HG03460 (cell line): ENCODE measurements around the gene ANKMY1.

Source experiments
- ATAC-seq: cut with Tn5 transposase; IDR thresholded peaks from one replicate; pipeline ENCODE4 v1.9.1; 2021; ENCODE audit not compliant: unreplicated experiment

The ANKMY1 gene

DNA sequence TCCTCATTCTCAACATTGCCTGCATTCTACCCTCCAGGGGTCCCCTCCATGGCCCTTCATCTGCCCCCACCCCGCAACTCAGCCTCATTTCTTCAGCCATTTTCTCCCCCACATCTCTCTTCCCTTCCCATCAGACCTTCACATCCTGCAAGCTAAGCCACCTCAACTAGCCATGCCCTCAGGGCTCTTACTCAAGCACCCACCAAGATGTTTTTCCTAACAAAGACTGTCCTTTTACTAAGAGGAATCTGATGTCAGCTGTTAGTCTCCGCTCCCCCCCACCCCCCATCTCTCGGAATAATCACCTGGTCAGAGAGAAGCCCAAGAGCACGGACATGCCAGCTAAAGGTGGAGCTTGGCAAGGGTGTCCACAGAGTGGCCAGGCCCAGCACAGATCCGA is 24.0 kb upstream of the ANKMY1 start:
- ATAC-seq = no peak

DNA sequence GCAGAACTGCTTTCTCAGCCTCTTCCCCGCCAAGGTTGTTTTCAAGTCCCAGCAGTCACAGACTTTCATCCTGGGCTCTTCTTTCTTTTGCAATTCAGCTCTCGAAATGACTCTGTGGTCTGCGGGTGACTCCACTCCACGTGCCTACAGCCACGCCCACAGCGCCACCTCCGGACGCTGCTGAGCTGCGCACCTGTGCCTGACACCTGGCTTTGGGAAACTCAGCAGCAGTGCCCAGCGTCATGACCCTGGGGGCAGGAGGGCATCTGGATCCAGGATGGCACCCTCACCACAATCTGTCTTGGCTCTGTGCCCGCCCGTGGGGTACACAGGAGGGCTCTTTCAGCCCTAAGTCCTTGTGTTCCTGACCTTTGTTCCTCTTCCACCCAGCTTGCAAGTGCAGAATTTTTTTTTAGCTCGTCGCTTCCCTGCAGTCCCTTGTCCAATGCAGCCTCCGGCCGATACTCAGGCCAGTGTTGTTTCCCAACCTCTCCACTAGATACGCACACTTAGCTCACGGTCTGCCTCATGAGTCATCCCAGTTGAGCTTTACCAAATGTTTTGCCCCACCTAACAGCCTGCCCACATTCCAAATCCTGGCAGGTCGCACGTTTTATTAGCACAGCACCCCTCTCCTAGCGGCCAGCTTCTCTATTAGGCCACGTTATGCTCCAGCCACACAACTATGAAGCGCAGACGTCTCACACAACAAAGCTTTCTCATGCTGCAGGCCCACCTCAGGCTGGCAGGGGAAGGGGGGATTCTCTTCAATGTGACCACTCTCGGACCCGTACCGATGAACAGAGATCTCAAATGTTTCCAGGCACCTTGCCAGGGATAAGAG is 22.2 kb upstream of the ANKMY1 start:
- ATAC-seq = no peak

DNA sequence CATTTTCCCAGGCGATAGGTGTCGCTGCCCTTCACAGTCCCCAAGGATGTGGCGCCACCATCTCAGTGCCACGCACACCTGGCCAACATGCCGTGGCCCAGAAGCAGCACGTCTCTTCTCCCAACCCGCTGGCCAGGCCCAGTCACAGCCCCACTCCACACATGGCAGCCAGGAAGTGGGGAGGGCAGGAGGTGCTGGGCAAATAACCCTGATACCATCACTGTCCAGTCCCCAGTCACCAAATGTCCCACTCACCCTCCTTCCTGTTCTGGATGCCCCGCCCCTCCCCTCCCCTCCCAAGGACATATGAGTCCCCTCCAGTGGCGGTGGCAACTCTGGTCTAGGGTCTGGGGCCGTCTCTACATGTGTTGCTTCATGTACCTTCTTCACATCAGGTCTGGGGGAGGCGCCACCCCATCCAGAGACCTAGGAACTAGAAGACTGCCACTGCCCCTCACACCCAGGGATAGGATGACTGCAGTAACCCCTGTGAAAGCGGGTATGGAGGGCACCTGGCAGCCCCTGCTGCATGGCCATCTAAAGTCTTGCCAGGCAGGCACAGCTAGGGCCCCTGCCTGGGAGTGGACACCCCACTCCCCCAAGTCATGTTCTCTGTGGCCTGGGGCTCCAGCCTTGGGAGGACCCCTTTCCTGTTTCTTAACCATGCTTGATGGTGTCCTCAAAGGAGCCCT is 21.4 kb upstream of the ANKMY1 start:
- ATAC-seq = no peak

DNA sequence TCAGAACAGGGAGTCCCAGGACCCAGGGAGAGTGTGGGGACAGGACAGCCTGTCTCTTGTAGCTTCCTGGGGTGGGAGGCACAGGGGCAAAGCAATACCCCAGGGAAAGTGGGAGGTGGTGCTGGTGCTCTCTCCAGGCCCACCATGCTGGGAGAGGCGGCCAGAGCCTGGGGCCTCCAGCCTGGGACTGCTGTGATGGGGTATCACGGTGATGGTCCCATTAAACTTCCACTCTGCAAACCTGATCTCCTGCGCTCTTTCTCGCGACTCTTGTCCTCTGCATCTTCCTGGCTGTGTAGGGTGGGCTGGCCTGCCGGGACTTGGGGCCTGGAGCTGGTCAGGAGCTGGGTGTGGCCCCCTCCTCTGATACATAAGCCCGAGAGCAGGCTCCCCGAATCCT is 20.7 kb upstream of the ANKMY1 start:
- ATAC-seq = no peak

DNA sequence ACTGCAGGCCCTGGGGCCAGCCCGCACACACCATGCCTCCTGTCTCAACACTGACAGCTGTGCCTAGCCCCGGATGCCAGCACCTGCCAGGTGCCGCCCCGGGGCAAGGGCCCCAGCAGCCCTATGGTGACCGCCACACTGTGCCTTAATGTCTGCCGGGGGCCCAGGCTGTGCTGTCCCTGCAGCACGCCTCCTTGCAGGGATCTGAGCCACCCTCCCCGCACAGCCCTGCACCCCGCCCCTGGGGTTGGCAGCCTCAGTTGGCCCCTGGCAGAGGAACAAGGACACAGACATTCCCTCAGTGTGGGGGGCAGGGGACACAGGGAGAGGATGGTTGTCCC is 20.3 kb upstream of the ANKMY1 start:
- no peak for ATAC-seq

DNA sequence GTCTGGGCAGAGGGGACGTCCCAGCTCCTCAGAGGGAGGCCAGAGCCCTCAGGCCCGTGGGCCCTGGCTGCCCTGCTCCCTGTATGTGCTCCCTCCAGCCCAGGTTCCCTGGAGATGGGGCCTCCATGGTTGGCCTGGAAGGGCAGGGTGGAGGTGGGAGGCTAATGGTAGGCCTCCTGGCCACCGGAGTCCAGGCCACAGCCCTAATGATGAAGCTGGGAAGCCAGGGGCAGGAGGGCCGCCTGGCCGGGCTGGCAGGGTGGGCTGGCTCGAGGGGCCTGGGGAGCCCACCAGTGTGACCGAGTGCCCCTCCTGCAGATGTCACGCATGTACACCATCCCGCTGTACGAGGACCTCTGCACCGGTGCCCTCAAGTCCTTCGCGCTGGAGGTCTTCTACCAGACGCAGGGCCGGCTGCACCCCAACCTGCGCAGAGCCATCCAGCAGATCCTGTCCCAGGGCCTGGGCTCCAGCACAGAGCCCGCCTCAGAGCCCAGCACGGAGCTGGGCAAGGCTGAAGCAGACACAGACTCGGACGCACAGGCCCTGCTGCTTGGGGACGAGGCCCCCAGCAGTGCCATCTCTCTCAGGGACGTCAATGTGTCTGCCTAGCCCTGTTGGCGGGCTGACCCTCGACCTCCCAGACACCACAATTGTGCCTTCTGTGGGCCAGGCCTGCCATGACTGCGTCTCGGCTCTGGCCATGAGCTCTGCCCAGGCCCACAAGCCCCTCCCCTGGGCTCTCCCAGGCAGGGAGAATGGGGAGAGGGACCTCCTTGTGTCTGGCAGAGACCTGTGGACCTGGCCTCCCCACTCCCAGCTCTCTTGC is 19.7 kb upstream of the ANKMY1 start:
- ATAC-seq = no peak

DNA sequence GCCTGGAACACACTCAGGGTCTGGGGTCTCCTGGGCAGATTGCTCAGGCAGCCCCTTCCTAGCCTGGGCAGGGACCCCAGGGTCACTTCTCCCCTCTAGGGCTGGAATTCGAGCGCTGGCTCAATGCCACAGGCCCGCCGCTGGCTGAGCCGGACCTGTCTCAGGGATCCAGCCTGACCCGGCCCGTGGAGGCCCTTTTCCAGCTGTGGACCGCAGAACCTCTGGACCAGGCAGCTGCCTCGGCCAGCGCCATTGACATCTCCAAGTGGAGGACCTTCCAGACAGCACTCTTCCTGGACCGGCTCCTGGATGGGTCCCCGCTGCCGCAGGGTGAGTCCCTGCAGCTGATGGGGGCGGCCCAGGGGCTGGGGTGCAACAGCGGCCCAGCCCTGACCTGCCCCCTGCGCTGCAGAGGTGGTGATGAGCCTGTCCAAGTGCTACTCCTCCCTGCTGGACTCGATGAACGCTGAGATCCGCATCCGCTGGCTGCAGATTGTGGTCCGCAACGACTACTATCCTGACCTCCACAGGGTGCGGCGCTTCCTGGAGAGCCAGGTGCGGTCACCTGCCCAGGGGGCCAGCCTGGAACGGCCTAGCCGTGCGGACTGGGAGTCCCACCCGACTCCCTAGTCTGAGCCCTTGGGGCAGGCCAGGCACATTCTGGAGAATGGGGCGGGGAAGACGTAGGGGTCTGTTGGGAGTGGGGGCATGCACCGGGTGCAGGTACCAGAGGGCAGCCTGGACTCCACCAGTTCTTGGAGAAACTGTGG is 18.8 kb upstream of the ANKMY1 start:
- no peak for ATAC-seq

DNA sequence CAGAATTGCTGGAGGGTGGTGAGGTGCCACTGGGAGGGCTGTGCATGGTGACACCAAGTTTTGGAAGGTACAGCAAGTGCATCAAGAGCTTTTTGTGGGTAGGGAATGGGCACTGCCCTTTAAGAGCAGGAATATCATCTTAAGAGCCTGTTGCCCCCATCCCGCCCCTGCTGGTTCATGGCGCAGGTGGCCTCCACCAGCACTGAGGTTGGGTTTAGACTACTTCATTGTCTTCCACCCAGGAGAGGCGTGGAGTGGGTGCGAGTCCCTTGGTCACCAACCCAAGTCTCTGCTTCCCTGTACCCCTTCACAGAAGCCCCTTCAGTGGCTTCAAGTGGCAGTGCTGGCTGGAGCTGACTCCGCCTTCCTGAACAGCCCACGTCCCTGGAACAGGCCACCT is 18.2 kb upstream of the ANKMY1 start:
- no peak for ATAC-seq

DNA sequence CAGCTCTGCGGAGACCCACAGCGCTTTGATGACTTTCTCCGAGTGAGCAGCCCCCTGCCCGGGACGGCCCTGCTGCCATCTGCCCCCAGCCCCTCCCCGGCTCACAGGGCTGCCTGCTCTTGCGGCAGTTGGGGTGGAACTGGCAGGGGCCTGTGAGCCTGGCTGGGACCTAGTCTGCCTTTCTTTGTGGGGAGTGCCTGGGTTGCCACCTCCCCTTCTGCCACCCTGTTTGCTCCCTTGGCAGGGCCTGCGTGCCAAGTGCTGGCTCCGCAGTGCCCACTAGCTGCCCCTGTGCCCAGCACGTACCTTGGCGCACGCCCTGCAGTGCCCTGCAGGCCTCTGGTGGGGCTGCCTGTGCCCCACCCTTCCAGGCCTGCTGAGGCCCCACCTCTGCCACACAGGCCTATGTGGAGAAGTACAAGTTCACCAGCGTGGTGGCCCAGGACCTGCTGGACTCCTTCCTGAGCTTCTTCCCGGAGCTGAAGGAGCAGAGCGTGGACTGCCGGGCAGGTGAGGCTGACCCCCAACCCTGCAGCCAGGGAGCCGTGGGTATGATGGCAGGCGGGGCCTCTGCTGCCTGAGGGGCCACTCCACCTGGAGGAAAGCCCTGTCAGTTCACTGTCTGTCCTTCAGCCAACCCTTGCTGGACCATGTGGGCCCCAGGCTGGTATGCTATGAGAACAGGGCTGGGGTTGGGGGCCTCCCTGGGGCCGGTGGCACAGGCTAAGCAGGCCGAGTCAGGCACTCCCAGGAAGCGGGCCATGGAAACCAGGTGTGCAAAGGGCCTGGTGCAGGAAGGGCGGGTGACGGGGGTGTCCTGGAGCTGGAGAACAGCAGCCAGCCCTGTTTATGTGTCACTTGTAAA is 17.5 kb upstream of the ANKMY1 start:
- ATAC-seq = no peak

DNA sequence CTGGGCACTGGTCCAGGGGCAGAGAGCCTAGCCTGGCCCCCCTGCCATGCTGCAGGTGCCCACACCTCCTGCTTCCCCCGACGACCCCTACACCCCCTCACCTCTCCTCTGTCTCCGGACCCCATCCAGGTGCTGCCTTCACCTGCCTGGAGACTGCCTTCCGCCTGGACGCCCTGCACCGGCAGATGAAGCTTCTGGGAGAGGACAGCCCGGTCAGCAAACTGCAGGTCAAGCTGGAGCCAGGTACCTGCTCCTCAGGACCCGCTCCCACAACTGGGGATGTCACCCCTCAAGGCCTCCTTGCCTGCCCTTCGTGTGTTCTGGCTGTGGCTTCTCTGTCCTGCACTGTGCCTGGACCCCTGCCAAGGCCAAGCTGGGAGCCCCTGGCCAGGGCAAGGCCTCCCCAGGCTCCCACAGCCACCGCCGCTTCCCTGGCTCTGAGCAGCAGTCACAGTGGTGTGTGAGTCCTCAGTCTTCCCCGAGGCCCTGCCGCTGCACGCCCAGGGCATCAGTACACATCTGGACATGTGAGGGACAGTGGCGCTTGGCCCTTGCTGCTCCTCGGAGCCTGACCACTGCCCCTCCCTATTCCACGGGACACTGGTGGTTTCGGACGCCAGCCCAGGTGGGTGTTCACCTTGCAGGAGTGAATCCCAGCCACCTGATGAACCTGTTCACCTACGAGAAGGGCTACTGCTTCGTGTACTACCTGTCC is 16.8 kb upstream of the ANKMY1 start:
- ATAC-seq = no peak

DNA sequence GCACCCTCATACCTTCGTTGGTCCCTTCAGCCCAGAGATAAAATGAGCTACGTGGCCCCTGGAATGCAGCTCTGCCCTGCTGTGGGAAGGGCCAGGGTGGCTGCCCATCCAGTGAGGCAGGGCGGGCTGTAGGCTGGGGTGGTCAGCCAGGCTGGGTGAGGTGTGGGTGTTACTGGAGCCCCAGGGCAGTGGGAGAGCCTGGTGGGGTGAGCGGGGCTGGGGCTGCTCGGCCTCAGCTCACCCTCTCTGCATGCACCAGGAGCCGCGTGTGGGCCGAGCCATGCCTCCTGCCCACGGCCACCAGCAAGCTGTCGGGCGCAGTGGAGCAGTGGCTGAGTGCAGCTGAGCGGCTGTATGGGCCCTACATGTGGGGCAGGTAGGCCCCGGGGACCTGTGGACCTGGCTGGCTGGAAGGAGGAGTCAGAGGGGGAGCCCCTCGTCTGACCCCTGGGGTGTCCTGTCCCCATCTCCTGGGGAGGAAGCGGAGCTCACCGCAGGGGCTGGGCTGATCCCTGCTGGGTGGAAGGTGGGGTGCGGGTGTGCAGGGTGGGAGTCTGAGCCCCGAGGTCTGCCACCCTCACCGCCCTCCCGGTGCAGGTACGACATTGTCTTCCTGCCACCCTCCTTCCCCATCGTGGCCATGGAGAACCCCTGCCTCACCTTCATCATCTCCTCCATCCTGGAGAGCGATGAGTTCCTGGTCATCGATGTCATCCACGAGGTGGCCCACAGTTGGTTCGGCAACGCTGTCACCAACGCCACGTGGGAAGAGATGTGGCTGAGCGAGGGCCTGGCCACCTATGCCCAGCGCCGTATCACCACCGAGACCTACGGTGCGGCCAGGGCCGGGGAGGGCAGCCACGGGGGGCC is 16.0 kb upstream of the ANKMY1 start:
- ATAC-seq = no peak

DNA sequence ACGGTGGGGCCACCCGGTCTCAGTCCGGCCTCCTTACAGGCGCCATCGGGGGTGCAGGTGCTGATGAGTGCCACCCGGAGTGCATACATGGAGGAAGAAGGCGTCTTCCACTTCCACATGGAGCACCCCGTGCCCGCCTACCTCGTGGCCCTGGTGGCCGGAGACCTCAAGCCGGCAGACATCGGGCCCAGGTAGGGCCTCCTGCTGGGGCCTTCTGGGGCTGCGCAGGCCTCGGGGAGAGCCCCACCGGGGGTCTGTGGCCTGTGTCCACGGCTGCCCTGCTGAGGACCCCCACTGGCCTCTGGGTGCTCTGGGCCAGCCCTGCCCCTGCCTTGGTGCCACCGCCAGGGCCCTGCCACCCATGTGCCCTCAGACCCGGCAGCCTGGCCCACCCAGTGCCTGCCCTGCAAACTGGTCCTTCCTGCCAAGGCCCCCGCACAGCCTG is 15.3 kb upstream of the ANKMY1 start:
- no peak for ATAC-seq

DNA sequence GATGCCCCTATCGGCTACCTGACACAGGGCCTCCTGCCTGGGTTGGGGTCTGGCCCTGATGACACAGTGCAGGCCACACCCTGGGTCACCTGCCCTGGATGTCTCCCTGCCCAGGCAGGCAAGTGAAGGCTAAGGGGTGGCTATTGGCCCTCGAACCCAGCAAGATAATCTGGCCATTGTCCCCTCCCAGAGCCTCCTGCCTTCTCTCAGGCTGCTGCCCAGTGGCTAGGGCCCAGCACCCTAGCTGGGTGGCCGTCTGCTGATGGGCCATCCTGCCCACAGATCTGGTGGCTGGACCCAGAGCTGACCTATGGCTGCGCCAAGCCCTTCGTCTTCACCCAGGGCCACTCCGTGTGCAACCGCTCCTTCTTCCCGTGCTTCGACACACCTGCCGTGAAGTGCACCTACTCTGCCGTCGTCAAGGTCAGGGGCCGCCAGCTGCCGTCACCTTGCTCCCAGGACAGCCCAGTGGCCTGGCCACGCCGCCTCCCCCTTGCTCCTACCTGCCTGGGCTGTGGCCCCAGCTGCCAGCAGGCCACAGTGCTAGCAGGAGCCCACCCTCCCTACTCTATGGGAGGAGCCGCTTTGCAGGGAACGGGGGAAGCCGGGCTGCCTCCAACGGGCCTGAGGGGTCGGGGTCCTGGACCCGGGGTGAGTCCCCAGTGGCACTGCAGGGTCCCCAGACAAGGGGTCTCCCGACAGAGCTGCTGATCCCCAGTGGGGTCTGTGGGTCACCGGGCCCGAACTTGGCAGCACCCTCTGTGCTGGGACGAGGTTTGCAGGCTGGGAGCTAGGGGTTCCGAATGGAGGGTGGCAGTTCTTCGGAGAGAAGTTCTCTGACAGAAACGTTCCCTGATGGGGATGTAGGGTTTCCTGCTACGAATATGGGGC is 14.6 kb upstream of the ANKMY1 start:
- ATAC-seq = no peak

DNA sequence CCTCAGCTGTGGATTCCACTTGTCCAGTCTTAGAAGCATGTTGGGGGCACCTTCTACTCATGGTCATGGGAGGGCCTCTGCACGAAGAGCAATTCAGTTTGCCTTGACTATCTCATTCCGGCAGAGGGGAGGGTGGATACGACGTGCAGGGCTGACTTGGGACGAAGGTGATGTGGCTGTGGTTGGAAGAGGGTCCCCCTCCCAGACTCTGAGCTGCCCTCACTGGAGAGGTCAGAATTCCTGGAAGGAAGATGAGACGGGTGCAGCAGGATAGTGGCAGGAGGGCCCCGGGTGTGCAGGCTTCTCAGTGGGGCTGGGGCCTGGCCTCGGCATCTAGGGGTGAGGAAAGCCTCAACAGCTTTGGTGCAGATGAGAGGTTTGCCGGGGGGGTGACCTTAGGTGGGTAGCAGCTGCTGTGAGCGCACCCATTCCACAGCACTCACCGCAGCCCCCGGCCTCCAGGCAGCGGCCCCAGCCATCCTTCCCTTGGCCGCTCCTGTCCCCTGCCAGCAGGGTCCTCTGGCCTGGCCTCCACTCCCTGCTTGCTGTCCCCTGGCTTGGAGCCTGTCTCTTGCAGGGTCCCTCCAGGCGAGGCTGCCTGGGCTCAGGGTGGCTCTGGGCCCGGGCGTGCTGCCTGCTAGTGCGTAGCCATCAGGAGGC is 13.7 kb upstream of the ANKMY1 start:
- no peak for ATAC-seq

DNA sequence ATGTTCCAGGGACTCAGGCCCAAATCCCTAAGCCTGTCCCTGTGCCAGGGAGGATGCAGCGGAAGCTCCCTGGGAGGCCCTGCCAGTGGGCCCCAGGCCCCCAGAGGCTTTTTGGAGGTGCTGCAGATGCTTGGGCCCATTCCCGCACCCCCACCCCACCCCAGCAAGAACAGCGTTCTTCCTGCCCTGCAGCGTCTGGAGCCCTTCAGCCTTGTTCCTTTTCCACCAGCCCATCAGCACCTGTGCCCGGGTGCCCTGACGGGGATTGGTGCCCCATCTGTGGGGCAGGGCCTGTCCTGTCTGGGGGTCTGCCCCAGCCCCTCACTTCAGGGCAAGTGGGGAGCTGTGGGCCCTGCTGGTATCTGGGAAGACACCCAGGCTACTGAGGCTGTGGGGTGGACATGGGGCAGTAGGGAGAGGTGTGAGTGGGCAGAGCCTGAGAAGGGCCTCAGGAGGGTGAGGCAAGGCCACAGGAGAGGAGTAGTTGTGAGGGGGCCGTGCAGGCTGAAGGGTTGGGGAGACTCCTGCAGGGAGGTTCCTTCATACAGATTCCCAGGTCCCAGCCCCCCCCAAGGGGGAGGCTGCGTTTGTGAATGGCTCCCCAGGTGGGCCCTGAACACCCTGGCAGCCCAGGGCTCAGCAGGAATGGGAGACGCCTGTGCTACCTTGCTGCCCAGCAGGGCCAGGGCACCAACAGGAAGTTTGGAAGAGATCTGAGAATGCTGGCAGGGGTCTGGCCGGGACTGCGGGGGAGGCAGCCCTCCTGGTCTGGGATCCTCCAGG is 12.9 kb upstream of the ANKMY1 start:
- ATAC-seq = no peak

DNA sequence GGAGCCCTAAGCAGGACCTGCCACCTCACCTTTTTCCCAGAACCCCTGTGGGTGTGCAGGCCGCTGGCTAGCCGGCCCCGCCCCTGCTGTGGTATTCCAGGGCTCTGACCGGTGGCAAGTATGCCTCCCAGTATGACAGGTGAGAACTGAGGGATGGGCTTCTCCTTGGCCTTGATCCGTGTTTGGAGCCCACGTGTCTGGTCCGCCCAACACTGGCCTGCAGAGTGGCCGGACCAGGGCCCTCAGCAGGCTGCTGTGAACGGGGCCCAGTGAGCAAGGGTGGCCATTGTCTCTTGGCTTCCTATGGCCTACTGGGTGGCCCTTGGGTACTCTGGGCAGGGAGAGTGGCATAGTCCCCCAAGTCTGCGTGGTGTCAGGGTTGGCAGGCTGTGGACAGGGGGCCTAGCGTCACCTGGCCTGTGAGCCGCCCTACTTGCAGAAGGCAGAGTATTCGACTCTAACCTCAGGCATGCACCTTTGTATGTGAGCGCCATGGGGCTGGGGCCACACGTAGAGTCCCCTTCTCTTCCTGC is 12.3 kb upstream of the ANKMY1 start:
- ATAC-seq = no peak
